GM23338 (cell line): Measurements from ENCODE around the gene MROH2A. TPM values are rescaled to one million over a fixed set of nuclear protein-coding genes. Genes with fewer than 3 reads are reported as not detected.

ENCODE experiments used
- ATAC-seq: fragments of 200-7000 bp; cut with Tn5 transposase; 3 replicates; pipeline ENCODE4 v1.9.1; 2020
- DNase-seq: peaks from one replicate; pipeline ENCODE4 v3.0.0-alpha.2; 2015; ENCODE audit warnings: low spot score
- H2AFZ ChIP-seq: fragments of 200-600 bp; sonication (generic); 2 replicates; pipeline ENCODE4 v1.8.0; 2016; ENCODE audit warnings: antibody characterized with exemption, mild to moderate bottlenecking, moderate library complexity
- H3F3A ChIP-seq: fragments of 200-600 bp; sonication (generic); replicated peaks from 2 replicates; pipeline ENCODE4 v1.8.0; 2017; ENCODE audit warnings: antibody characterized with exemption, mixed run types, low read depth
- H3K27ac ChIP-seq: fragments of 200-600 bp; sonication (generic); 2 replicates; pipeline ENCODE4 v1.6.1; 2016; ENCODE audit warnings: low read depth
- H3K27me3 ChIP-seq: fragments of 200-600 bp; sonication (generic); 2 replicates; pipeline ENCODE4 v1.8.0; 2016; ENCODE audit warnings: mild to moderate bottlenecking, mixed run types, moderate library complexity; ENCODE audit not compliant: insufficient read depth
- H3K36me3 ChIP-seq: fragments of 200-600 bp; sonication (generic); 2 replicates; pipeline ENCODE4 v1.8.0; 2016; ENCODE audit warnings: mild to moderate bottlenecking; ENCODE audit not compliant: insufficient read depth
- H3K4me1 ChIP-seq: fragments of 200-600 bp; sonication (generic); 2 replicates; pipeline ENCODE4 v1.8.0; 2016; ENCODE audit warnings: mild to moderate bottlenecking, moderate library complexity; ENCODE audit not compliant: insufficient read depth
- H3K4me2 ChIP-seq: fragments of 200-600 bp; sonication (generic); 2 replicates; pipeline ENCODE4 v1.7.1; 2017; ENCODE audit warnings: mixed run types
- H3K4me3 ChIP-seq: fragments of 200-600 bp; sonication (generic); 2 replicates; pipeline ENCODE4 v1.6.1; 2016; ENCODE audit warnings: mixed run types
- H3K79me2 ChIP-seq: fragments of 200-600 bp; sonication (generic); replicated peaks from 2 replicates; pipeline ENCODE4 v1.8.0; 2017; ENCODE audit warnings: mild to moderate bottlenecking; ENCODE audit not compliant: insufficient read depth
- H3K9me2 ChIP-seq: fragments of 200-600 bp; sonication (generic); 2 replicates; pipeline ENCODE4 v1.8.0; 2017; ENCODE audit not compliant: insufficient read depth
- H4K20me1 ChIP-seq: fragments of 200-600 bp; sonication (generic); replicated peaks from 2 replicates; pipeline ENCODE4 v1.8.0; 2017; ENCODE audit warnings: mild to moderate bottlenecking; ENCODE audit not compliant: insufficient read depth
- H3K27ac Mint-ChIP-seq: 2 replicates; pipeline ENCODE4 v1.8.0; 2020; ENCODE audit warnings: inconsistent platforms, mild to moderate bottlenecking, moderate library complexity, mixed read lengths
- H3K27me3 Mint-ChIP-seq: 3 replicates; pipeline ENCODE4 v1.8.0; 2022; ENCODE audit warnings: low read depth, mild to moderate bottlenecking, moderate library complexity, mixed read lengths, inconsistent platforms; ENCODE audit not compliant: insufficient read depth, poor library complexity
- H3K36me3 Mint-ChIP-seq: 3 replicates; pipeline ENCODE4 v1.8.0; 2021; ENCODE audit warnings: low read depth, mild to moderate bottlenecking, inconsistent platforms, moderate library complexity, mixed read lengths
- H3K4me1 Mint-ChIP-seq: 3 replicates; pipeline ENCODE4 v1.8.0; 2020; ENCODE audit warnings: mild to moderate bottlenecking, inconsistent platforms, mixed read lengths
- H3K4me3 Mint-ChIP-seq: 3 replicates; pipeline ENCODE4 v1.8.0; 2021; ENCODE audit warnings: moderate library complexity, mild to moderate bottlenecking, inconsistent platforms, mixed read lengths
- H3K9me3 Mint-ChIP-seq: 3 replicates; pipeline ENCODE4 v1.8.0; 2020; ENCODE audit warnings: moderate library complexity, mild to moderate bottlenecking, inconsistent platforms, mixed read lengths
- CREB1 ChIP-seq: fragments of 250-450 bp; sonication (Bioruptor Pico); IDR thresholded peaks from 2 replicates; pipeline ENCODE4 v1.5.0; 2020; ENCODE audit warnings: low read depth, mild to moderate bottlenecking, moderate library complexity
- ETS1 ChIP-seq: IDR thresholded peaks from 2 replicates; pipeline ENCODE4 v1.6.1; 2016; ENCODE audit warnings: antibody characterized with exemption
- EZH2 ChIP-seq: fragments of 200-600 bp; sonication (generic); IDR thresholded peaks from one replicate; pipeline ENCODE4 v1.8.0; 2017; ENCODE audit warnings: antibody characterized with exemption, mild to moderate bottlenecking, low read depth; ENCODE audit not compliant: unreplicated experiment
- EZH2phosphoT487 ChIP-seq: fragments of 200-600 bp; sonication (generic); IDR thresholded peaks from one replicate; pipeline ENCODE4 v1.8.1; 2018; ENCODE audit warnings: antibody characterized with exemption; ENCODE audit not compliant: unreplicated experiment
- JUNB ChIP-seq: IDR thresholded peaks from one replicate; pipeline ENCODE4 v1.6.1; 2016; ENCODE audit warnings: antibody characterized with exemption; ENCODE audit not compliant: unreplicated experiment
- NANOG ChIP-seq: IDR thresholded peaks from 2 replicates; pipeline ENCODE4 v1.6.1; 2016; ENCODE audit warnings: antibody characterized with exemption, borderline replicate concordance
- POLR2AphosphoS5 ChIP-seq: IDR thresholded peaks from 2 replicates; pipeline ENCODE4 v1.6.1; 2016; ENCODE audit warnings: antibody characterized with exemption, low read depth
- STAT1 ChIP-seq: IDR thresholded peaks from one replicate; pipeline ENCODE4 v1.6.1; 2016; ENCODE audit warnings: antibody characterized with exemption; ENCODE audit not compliant: unreplicated experiment
- ZNF114 ChIP-seq: fragments of 250-450 bp; sonication (Bioruptor Pico); IDR thresholded peaks from 2 replicates; pipeline ENCODE4 v1.5.0; 2020; ENCODE audit warnings: mild to moderate bottlenecking, moderate library complexity
- ZNF331 ChIP-seq: fragments of 250-450 bp; sonication (Bioruptor Pico); IDR thresholded peaks from 2 replicates; pipeline ENCODE4 v1.5.0; 2020; ENCODE audit warnings: low read depth, mild to moderate bottlenecking, moderate library complexity
- ZNF462 ChIP-seq: fragments of 250-450 bp; sonication (Bioruptor Pico); IDR thresholded peaks from 2 replicates; pipeline ENCODE4 v1.5.0; 2020; ENCODE audit warnings: mild to moderate bottlenecking, moderate library complexity
- polyA plus RNA-seq: library from polyadenylated mRNA; unstranded; fragments of >200 nt; fragmentation: Nextera tagmentation; extraction: Ambion mirVana; gene quantifications from 2 replicates; pipeline ENCODE4 v1.2.1, GENCODE V29; 2016
- total RNA-seq: library from RNA; depleted of rRNA; stranded (reverse); fragments of >200 nt; shearing (Covaris generic); gene quantifications from 2 replicates; pipeline ENCODE4 v1.2.3, GENCODE V29; 2014
- TF ChIP-seq, protein P1 (sequence below): IDR thresholded peaks from one replicate; pipeline ENCODE4 v1.6.1; 2018; ENCODE audit warnings: antibody characterized with exemption; ENCODE audit not compliant: unreplicated experiment
- TF ChIP-seq, protein P2 (sequence below), 2 experiments: fragments of 200-600 bp in 1 of 2; sonication (generic) in 1 of 2; conservative IDR thresholded peaks; 2 replicates each; pipeline versions ENCODE4 v1.5.1 to v1.6.1; 2016 to 2017; ENCODE audit warnings: antibody characterized with exemption in 2 of 2, low read depth in 2 of 2, mild to moderate bottlenecking in 2 of 2, moderate library complexity in 1 of 2

MROH2A gene
- total and polyA plus RNA-seq, 2 experiments from 2014 or later: not detected

DNA sequence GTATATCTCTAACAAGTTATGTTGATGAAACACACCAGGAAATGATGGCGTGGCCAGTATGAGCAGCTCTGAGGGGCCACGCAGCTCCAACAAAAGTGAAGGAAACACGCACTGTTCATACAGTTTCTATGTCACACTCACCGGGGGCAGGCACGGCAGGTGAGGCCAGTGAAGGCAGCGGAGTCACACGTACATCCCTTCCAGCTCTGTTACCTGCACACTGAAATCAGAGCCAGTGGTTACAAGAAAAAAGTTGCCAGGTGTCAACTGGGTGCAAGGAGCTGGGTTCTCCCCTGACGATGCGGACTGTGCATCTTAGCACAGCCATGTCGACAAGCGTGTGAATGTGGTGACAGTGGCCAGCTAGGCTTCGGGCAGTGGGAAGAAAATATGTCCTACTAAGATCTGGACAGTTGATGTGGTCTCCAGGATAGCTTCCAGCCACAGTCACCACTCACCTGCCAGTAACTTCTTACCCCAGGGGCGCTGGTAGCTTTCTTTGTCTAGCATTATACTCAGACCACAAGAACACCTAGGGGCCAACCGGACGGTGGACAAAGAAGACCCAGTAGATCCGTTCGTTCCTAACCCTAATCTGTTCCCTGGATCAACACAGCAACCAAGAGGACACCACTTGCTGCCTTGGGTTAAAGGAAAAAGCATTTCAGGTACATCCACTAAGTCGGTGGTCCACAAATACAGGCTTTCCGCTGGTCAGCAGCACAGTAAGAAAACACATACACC is 66.1 kb downstream of the MROH2A start:
- Histone ChIP-seq H3K79me2 (peaks cover 88% of the 10 kb centered on the region), H3K4me3 (no peak overlapping the region), H2AFZ (no peak overlapping the region), H3K4me1 (no peaks in the 10 kb centered on the region), H3K4me2 (no peak overlapping the region), H3F3A (no peaks in the 10 kb centered on the region), H4K20me1 (peaks cover 52% of the 10 kb centered on the region), H3K27ac (no peak overlapping the region), H3K27me3 (no peaks in the 10 kb centered on the region), H3K9me2 (no peaks in the 10 kb centered on the region), H3K36me3 (peaks cover 89% of the 10 kb centered on the region)
- Mint-ChIP-seq H3K27me3 (peaks cover 13% of the 10 kb centered on the region), H3K9me3 (no peaks in the 10 kb centered on the region), H3K4me1 (peaks cover 11% of the 10 kb centered on the region), H3K4me3 (no peak overlapping the region), H3K27ac (no peak overlapping the region), H3K36me3 (peaks cover 99% of the 10 kb centered on the region)
- TF ChIP-seq ZNF331 (CRISPR knock-in tag) (no peak), JUNB (no peak), POLR2AphosphoS5 (no peak), NANOG (no peak), ETS1 (no peak), CREB1 (CRISPR knock-in tag) (no peak), STAT1 (no peak), EZH2phosphoT487 (no peak), EZH2 (no peak), ZNF114 (CRISPR knock-in tag) (no peak), ZNF462 (CRISPR knock-in tag) (no peak)
- TF ChIP-seq, protein P1, sequence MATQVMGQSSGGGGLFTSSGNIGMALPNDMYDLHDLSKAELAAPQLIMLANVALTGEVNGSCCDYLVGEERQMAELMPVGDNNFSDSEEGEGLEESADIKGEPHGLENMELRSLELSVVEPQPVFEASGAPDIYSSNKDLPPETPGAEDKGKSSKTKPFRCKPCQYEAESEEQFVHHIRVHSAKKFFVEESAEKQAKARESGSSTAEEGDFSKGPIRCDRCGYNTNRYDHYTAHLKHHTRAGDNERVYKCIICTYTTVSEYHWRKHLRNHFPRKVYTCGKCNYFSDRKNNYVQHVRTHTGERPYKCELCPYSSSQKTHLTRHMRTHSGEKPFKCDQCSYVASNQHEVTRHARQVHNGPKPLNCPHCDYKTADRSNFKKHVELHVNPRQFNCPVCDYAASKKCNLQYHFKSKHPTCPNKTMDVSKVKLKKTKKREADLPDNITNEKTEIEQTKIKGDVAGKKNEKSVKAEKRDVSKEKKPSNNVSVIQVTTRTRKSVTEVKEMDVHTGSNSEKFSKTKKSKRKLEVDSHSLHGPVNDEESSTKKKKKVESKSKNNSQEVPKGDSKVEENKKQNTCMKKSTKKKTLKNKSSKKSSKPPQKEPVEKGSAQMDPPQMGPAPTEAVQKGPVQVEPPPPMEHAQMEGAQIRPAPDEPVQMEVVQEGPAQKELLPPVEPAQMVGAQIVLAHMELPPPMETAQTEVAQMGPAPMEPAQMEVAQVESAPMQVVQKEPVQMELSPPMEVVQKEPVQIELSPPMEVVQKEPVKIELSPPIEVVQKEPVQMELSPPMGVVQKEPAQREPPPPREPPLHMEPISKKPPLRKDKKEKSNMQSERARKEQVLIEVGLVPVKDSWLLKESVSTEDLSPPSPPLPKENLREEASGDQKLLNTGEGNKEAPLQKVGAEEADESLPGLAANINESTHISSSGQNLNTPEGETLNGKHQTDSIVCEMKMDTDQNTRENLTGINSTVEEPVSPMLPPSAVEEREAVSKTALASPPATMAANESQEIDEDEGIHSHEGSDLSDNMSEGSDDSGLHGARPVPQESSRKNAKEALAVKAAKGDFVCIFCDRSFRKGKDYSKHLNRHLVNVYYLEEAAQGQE: no peak
- TF ChIP-seq, protein P2, sequence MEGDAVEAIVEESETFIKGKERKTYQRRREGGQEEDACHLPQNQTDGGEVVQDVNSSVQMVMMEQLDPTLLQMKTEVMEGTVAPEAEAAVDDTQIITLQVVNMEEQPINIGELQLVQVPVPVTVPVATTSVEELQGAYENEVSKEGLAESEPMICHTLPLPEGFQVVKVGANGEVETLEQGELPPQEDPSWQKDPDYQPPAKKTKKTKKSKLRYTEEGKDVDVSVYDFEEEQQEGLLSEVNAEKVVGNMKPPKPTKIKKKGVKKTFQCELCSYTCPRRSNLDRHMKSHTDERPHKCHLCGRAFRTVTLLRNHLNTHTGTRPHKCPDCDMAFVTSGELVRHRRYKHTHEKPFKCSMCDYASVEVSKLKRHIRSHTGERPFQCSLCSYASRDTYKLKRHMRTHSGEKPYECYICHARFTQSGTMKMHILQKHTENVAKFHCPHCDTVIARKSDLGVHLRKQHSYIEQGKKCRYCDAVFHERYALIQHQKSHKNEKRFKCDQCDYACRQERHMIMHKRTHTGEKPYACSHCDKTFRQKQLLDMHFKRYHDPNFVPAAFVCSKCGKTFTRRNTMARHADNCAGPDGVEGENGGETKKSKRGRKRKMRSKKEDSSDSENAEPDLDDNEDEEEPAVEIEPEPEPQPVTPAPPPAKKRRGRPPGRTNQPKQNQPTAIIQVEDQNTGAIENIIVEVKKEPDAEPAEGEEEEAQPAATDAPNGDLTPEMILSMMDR (conservative IDR thresholded peaks at IDR 0.05; ENCODE audit: low read depth in 2 of 2): no peak
- ATAC-seq: no peak
- no peak for DNase-seq
